ENCODE data around the gene GALNS. TPM values are rescaled to one million over a fixed set of nuclear protein-coding genes. Genes with fewer than 3 reads are reported as not detected.

The GALNS gene
- total RNA-seq, 2 donors from 2014 or later, result 8.8 to 48.8 TPM

DNA sequence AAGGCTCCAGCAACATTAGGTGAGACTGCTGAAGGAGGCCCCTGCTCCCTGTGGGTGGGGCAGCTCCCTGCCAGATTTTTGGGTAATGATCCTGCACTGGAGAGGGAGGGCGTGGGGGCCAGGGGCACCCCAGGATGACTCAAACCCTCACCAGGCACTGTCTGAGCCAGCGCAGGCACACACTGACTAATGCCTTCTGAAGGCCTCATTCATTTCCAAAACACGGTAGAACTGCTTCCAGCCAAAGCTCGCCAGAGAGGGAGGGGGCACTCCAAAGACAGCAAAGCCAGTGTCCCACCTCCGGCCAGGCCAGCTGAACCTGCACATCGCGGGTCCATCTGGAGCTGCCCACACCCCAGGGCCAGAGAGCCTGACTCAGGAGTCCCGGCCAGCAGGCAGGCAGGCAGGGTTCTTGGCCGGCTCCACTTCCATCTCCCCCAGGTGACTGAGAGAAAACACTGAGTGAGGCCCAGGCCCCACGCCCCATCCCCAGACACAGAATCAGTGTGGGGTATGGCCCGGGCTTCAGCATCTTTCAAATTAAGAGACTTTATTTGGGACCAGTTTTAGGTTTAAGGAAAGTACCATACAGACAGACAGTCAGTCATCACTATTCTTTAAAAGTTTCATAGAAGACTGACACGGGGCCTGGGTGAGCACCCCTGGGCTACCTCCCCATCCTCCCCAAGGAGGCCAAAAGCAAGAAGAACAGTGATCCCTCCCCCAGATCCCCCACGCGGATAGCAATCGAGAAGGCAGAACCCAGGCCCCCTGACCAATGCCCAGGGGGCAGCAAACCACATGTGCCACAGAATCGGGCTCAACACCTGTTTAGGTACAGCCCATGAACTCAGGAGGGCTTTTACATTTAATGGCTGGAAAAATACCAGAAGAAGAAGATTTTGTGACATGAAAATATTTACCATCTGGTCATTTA, 74.0 kb downstream of the GALNS start:
- H3K27ac ChIP-seq, result peak overlapping the region; percentile 88 to 93 (median 92)
- H3K9me3 ChIP-seq, result no peaks in the 10 kb centered on the region
- intact Hi-C loops (cut with DNase I), result no loop called here
- no peak for TF ChIP-seq POLR2A (IDR thresholded peaks at IDR 0.05)
- TF ChIP-seq, protein P1, sequence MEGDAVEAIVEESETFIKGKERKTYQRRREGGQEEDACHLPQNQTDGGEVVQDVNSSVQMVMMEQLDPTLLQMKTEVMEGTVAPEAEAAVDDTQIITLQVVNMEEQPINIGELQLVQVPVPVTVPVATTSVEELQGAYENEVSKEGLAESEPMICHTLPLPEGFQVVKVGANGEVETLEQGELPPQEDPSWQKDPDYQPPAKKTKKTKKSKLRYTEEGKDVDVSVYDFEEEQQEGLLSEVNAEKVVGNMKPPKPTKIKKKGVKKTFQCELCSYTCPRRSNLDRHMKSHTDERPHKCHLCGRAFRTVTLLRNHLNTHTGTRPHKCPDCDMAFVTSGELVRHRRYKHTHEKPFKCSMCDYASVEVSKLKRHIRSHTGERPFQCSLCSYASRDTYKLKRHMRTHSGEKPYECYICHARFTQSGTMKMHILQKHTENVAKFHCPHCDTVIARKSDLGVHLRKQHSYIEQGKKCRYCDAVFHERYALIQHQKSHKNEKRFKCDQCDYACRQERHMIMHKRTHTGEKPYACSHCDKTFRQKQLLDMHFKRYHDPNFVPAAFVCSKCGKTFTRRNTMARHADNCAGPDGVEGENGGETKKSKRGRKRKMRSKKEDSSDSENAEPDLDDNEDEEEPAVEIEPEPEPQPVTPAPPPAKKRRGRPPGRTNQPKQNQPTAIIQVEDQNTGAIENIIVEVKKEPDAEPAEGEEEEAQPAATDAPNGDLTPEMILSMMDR (IDR thresholded peaks at IDR 0.05), result no peak
- DNase-seq (no peak), ATAC-seq (no peak)
- peaks cover 41% of the 10 kb centered on the region for H3K4me1 ChIP-seq
- WGBS, 2 donors, result 62 to 68% methylated on average over 7 to 16 of the region's 16 CpGs
- no peak overlapping the region for H3K4me3 ChIP-seq
- no peaks in the 10 kb centered on the region for H3K36me3 ChIP-seq (replicated peaks in 1 of 2; ENCODE audit: insufficient read depth in 1 of 2, low read depth in 2 of 2)
- no peaks in the 10 kb centered on the region for H3K27me3 ChIP-seq

DNA sequence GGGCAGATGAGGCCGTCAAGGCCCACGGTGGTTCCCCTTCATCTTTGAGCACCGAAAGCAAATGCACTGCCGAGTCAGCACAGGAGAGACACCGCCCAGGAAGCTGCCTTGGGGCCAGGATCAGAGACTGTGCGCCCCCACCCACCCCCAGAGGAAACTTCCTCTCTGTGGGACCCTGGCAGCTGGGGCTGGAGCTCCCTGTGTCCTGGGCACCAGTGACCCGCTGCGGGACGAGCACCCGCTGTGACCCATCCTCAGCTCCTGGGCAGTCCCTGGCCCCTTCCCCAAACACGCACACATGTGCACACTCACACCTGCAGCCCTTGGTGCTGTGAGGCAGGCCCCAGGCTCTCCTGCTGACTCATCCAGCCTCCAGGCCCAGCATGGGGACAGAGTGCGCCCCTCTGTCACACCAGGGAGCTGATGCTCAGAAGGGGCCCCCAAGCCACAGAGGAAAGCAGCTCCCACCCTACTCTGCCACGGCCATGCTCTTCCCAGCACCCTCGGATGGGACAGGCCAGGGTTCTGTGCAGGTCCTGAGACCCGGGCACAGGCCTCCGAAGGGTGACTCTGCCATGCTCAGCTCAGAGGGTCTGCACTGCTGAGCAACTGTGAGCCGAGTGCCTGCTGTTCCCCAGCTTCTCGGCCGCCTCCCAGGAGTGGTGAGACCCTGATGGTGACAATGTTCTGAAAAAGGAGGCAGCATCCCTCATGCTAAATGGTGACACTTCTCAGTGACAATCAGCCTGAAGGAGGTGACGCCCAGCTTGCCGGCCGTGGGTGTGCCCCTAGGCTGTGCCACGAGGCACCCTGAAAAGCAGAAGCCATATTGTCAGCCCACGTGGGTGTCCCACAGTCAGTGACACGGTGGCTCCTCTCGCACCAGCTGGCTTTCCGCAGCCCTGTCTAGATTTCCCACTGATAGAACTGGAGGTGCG, 75.3 kb downstream of the GALNS start:
- DNase-seq (peak in 1 of 4 donors; percentile 40), ATAC-seq (no peak)
- Histone ChIP-seq H3K27ac (peak overlapping the region in 1 of 4 donors; percentile 92), H3K4me3 (no peak overlapping the region), H3K27me3 (no peaks in the 10 kb centered on the region), H3K9me3 (no peaks in the 10 kb centered on the region), H3K4me1 (peaks cover 41% of the 10 kb centered on the region), H3K36me3 (replicated peaks in 1 of 2; ENCODE audit: insufficient read depth in 1 of 2, low read depth in 2 of 2) (no peaks in the 10 kb centered on the region)
- 59 to 75% methylated on average over 12 to 28 of the region's 28 CpGs for WGBS, 2 donors
- TF ChIP-seq POLR2A (IDR thresholded peaks at IDR 0.05), result no peak
- TF ChIP-seq, protein P1 (IDR thresholded peaks at IDR 0.05), result no peak
- intact Hi-C loops (cut with DNase I), result no loop called here

DNA sequence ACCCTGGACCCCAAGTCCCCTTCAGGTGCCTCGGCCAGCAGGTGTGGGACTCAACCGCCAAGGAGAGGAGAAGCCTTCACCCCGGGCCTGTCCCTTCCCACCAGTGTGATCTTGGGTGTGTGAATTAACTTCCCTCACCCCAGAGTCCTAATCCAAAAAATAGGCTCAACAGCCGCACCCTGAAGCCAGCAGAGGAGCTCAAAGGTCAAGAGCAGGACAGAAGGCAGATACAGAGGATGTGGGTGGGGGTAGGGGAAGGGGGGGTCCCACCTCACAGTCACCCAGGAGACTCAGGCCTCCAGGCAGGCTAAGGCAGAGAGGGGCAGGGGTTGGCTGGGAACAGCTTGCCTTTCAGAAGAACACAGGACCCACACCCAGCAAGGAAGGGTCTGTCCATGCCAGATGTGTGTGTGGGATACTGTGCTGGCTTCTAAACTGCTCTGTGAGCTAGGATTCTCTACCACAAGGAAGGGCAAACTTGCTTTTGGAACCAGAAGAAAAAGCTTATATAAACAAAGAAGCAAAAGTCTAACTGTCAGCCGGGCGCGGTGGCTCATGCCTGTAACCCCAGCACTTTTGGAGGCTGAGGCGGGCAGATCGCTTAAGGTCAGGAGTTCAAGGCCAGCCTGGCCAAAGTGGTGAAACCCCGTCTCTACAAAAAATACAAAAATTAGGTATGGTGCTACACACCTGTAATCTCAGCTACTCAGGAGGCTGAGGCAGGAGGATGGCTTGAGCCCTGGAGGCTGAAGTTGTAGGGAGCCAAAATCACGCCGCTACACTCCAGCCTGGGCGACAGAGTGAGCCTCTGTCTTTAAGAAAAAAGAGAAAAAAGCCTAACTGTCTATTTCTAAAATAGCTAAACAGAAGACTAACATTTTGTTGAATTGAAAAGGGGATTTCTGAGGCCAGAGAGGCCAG, 76.3 kb downstream of the GALNS start:
- Histone ChIP-seq H3K27me3 (no peaks in the 10 kb centered on the region), H3K36me3 (replicated peaks in 1 of 2; ENCODE audit: insufficient read depth in 1 of 2, low read depth in 2 of 2) (no peaks in the 10 kb centered on the region), H3K27ac (no peak overlapping the region), H3K4me1 (peaks cover 37% of the 10 kb centered on the region), H3K4me3 (no peak overlapping the region), H3K9me3 (no peaks in the 10 kb centered on the region)
- no peak for DNase-seq
- ATAC-seq, result no peak
- 69 to 71% methylated on average over 12 to 13 of the region's 13 CpGs for WGBS, 2 donors
- intact Hi-C loops (cut with DNase I), result no loop called here
- no peak for TF ChIP-seq POLR2A (IDR thresholded peaks at IDR 0.05)
- TF ChIP-seq, protein P1 (IDR thresholded peaks at IDR 0.05), result no peak

DNA sequence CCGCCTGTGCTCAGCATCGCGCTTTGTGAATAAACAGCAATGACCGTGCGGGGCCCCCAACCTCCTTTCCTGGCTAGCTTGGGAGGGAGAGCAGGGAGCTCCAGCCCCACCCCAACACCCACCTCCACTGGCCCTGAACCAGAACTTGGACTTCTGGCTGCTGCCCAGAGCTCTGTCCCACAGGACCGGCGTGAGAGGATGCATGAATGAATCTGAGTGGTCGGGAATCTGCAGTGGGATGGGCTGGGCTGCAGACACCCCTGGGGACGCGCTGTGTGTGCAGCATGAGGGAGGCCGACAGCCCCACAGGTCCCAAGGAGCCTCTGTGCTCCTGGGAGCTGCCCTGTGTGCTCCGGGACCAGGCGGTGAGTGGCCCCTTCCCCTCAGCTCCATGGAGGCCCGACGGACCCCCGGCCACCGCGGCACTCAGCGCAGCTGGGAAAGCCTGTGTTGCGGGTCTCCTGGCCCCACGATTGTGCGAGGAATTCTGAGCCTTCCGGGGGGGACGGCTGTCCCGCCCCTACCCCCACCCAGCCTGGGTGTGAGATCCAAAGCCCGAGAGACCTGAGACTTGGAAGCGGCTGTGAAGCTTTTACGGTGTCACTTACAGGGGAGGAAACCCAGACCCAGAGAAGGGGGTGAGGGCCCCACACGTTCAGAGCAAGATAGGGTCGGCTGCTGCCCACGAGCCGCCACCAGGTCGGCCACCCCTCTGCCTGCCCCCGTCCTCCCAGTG, 77.2 kb downstream of the GALNS start:
- intact Hi-C loops (cut with DNase I), result loop anchor here (5.0 kb wide), 1 partner anchor 37 kb away; no protein-coding TSS in a partner anchor
- Histone ChIP-seq H3K27ac (no peak overlapping the region), H3K9me3 (no peaks in the 10 kb centered on the region), H3K27me3 (no peaks in the 10 kb centered on the region), H3K36me3 (replicated peaks in 1 of 2; ENCODE audit: insufficient read depth in 1 of 2, low read depth in 2 of 2) (no peaks in the 10 kb centered on the region), H3K4me3 (no peak overlapping the region), H3K4me1 (peaks cover 31% of the 10 kb centered on the region)
- ATAC-seq (no peak), DNase-seq (no peak)
- WGBS, 2 donors, result 60 to 65% methylated on average over 2 to 32 of the region's 34 CpGs
- TF ChIP-seq POLR2A (IDR thresholded peaks at IDR 0.05), result no peak
- TF ChIP-seq, protein P1 (IDR thresholded peaks at IDR 0.05), result no peak
